Small intestine (tissue), 7 donors: ENCODE measurements around the gene TRAPPC3. TPM values are rescaled to one million over a fixed set of nuclear protein-coding genes. Genes with fewer than 3 reads are reported as not detected.

Source experiments
- DNase-seq, 2 donors: peaks; one replicate each; pipeline versions ENCODE4 v3.0.0 to v3.0.0-alpha.2; 2013
- FAIRE-seq: peaks from 2 replicates; lab custom pipeline; 2012; peaks lifted over from hg19 to GRCh38; lab: Jason Lieb, UNC
- H3K27ac ChIP-seq, 3 donors: one replicate each; pipeline ENCODE4 v1.5.1; 2013; ENCODE audit warnings: low read length in 2 of 3, mild to moderate bottlenecking in 2 of 3, control low read depth in 1 of 3, inconsistent platforms in 1 of 3, low read depth in 1 of 3, moderate library complexity in 1 of 3
- H3K27me3 ChIP-seq, 3 donors: one replicate each; pipeline ENCODE4 v1.6.1; 2013; ENCODE audit warnings: low read length in 3 of 3, inconsistent platforms in 1 of 3; ENCODE audit not compliant: control insufficient read depth in 3 of 3, insufficient read depth in 3 of 3
- H3K36me3 ChIP-seq, 3 donors: one replicate each; pipeline ENCODE4 v1.6.1; 2013; ENCODE audit warnings: low read length in 3 of 3, inconsistent platforms in 1 of 3, low read depth in 1 of 3, mild to moderate bottlenecking in 1 of 3, moderate library complexity in 1 of 3; ENCODE audit not compliant: control insufficient read depth in 3 of 3, insufficient read depth in 2 of 3
- H3K4me1 ChIP-seq, 3 donors: one replicate each; pipeline ENCODE4 v1.6.1; 2013; ENCODE audit warnings: low read length in 2 of 3, inconsistent platforms in 1 of 3, low read depth in 1 of 3, mild to moderate bottlenecking in 1 of 3, moderate library complexity in 1 of 3; ENCODE audit not compliant: control insufficient read depth in 3 of 3, insufficient read depth in 2 of 3
- H3K4me3 ChIP-seq, 3 donors: one replicate each; pipeline ENCODE4 v1.5.1; 2013; ENCODE audit warnings: low read length in 3 of 3, control low read depth in 1 of 3, inconsistent platforms in 1 of 3, low read depth in 1 of 3, mild to moderate bottlenecking in 1 of 3, moderate library complexity in 1 of 3
- H3K9me3 ChIP-seq, 2 donors: one replicate each; pipeline ENCODE4 v1.6.1; 2013; ENCODE audit warnings: low read depth in 1 of 2, low read length in 1 of 2; ENCODE audit not compliant: control insufficient read depth in 2 of 2, insufficient read depth in 1 of 2
- WGBS, 3 donors: extraction: QIAGEN DNeasy Blood & Tissue Kit; methylation state at CpG; one replicate each; pipeline ENCODE4 v1.1.7; 2013; 5-methylcytosine and 5-hydroxymethylcytosine counted together
- polyA plus RNA-seq, 4 donors: library from polyadenylated mRNA; stranded (reverse) in 3 of 4; unstranded in 1 of 4; fragments of 200-250 nt in 3 of 4; fragments of 120-200 nt in 1 of 4; gene quantifications; one replicate each; pipeline versions ENCODE4 v1.2.1 to v1.2.3, GENCODE V29; 2013
- donor health status: healthy with polysubstance abuse.
- donor health status: control.
- donor health status: control.
- donor health status: Bipolar disorder and iron deficiency.
- donor health status: healthy.

Gene TRAPPC3
- polyA plus RNA-seq, 4 donors, result 61.8 to 90.5 (median 71.6) TPM

DNA sequence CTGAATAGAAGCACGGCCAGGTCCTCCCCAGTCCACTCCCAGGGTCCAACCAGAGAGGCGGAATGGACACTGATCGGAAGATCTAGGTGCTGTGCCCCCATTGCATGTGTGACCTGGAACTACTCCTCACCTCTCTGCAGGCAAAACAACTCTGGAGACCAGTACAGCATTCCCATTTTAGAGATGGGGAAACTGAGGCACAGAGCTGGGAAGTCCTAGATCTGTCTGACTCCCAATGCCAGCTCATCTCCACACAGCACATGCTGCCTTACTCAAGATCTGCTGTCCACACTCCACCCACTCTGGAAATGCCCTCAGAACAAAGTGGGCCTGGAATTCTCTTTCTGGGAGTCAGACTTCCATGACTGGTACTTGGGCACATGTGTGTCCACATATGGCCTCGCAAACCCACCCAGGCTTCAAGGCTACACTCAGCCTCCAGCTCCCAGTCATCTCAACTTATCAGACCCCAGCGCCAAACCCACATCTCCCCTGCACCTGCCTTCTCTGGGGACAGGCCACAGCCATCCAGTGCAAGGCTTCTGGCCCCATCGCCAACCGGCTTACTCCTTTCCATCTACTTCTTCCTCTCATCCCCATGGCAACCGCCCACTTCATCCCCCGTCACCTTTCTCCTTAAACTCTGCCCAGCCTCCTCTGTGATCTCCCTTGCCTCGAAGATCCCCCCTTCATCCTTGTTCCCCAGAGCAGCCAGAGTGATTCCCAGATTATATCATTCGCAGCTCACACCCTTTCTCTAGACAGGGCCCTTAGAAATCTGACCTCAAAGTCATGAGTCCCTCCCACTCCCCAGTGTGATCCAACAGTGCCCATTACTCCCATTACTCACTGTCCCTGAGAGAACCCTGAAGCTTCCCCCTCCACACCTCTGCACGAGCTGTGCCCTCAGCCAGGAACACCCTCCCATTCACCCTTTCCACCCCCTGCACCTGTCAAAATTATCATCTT lies 26.9 kb downstream of the TRAPPC3 start:
- H3K4me3 ChIP-seq, result no peak overlapping the region
- DNase-seq (no peak), FAIRE-seq (no peak)
- WGBS, 3 donors, result 81 to 87% (median 83%) methylated on average over 12 of the region's 12 CpGs
- H3K27me3 ChIP-seq, result peaks cover 3 to 47% (median 8%) of the 10 kb centered on the region in 3 donors
- H3K36me3 ChIP-seq, result no peaks in the 10 kb centered on the region
- no peak overlapping the region for H3K27ac ChIP-seq
- H3K9me3 ChIP-seq, result no peaks in the 10 kb centered on the region
- peaks cover 0 to 4% (median 0%) of the 10 kb centered on the region in 3 donors for H3K4me1 ChIP-seq

GRCh38 chr1:36119456-36119855 lies 29.8 kb downstream of the TRAPPC3 start:
- no peak overlapping the region for H3K4me3 ChIP-seq
- no peaks in the 10 kb centered on the region for H3K9me3 ChIP-seq
- DNase-seq, result no peak
- peaks cover 1 to 30% (median 3%) of the 10 kb centered on the region in 3 donors for H3K27me3 ChIP-seq
- 74 to 76% (median 75%) methylated on average over 9 of the region's 9 CpGs for WGBS, 3 donors
- no peaks in the 10 kb centered on the region for H3K4me1 ChIP-seq
- no peak overlapping the region for H3K27ac ChIP-seq
- no peaks in the 10 kb centered on the region for H3K36me3 ChIP-seq
- no peak for FAIRE-seq

- Histone ChIP-seq H3K27ac (no peak overlapping the region), H3K36me3 (no peaks in the 10 kb centered on the region), H3K27me3 (peaks cover 0 to 21% (median 0%) of the 10 kb centered on the region in 3 donors), H3K9me3 (no peaks in the 10 kb centered on the region), H3K4me1 (no peaks in the 10 kb centered on the region), H3K4me3 (no peak overlapping the region)
- WGBS, 3 donors, result 60 to 71% (median 60%) methylated on average over 10 of the region's 10 CpGs
- no peak for DNase-seq
- no peak for FAIRE-seq
Measured at GRCh38 chr1:36118447-36119204, 30.7 kb downstream of the TRAPPC3 start.

DNA sequence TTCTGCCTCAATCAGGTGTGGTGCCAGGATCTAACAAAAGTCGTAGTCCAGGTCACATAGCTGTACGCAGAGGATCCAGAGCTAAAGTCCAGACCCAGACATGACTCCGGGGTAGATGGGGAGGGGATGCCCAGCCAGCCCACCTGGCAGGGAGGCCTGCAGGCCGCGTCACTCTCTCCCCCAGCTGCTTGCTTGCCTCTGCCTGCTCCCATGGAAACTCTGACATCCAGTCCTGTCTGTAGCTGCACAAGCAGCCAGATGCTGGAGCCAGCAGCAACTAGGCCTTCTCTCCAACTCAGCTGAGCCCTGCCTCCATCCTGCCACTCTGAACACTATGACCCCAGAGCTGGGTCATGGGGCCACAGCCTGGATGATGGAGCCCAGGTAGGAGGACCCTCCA lies 32.4 kb downstream of the TRAPPC3 start:
- no peak for FAIRE-seq
- Histone ChIP-seq H3K9me3 (no peaks in the 10 kb centered on the region), H3K36me3 (no peaks in the 10 kb centered on the region), H3K4me3 (no peak overlapping the region), H3K27ac (no peak overlapping the region), H3K4me1 (no peaks in the 10 kb centered on the region), H3K27me3 (peaks cover 0 to 5% (median 0%) of the 10 kb centered on the region in 3 donors)
- DNase-seq, result no peak
- WGBS, 3 donors, result 86 to 91% (median 87%) methylated on average over 5 of the region's 5 CpGs

- no peaks in the 10 kb centered on the region for H3K4me1 ChIP-seq
- H3K9me3 ChIP-seq, result no peaks in the 10 kb centered on the region
- FAIRE-seq (no peak), DNase-seq (no peak)
- H3K27me3 ChIP-seq, result peaks cover 0 to 3% (median 0%) of the 10 kb centered on the region in 3 donors
- no peaks in the 10 kb centered on the region for H3K36me3 ChIP-seq
- no peak overlapping the region for H3K4me3 ChIP-seq
- H3K27ac ChIP-seq, result no peak overlapping the region
- WGBS, 3 donors, result 74 to 79% (median 74%) methylated on average over 5 of the region's 5 CpGs
Measured at GRCh38 chr1:36115931-36116330, 33.4 kb downstream of the TRAPPC3 start.

DNA sequence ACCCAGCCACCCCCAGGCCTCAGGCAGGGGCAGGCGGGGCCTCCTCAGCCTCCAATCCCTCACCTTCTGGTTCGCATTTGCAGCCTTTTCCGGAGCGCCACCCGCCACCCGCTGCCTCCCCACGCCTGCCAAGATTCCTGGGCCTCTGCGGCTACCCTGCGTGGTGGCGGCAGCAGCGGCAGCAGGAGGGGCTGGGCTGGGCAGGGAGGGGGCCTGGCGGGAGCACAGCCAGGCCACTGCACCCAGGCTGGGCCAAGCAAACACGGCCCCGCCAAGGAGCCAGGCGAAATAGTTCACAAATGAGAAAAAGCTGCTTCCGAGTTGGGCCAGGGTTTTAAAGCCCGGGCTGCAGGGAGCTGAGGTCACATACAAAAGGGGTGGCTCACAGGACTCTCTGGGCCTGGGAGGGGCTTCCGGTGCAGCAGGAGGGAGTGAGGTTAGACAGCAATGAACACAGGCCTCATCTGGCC lies 34.1 kb downstream of the TRAPPC3 start:
- no peaks in the 10 kb centered on the region for H3K9me3 ChIP-seq
- no peaks in the 10 kb centered on the region for H3K36me3 ChIP-seq
- 67 to 83% (median 77%) methylated on average over 18 of the region's 18 CpGs for WGBS, 3 donors
- H3K4me3 ChIP-seq, result no peak overlapping the region
- DNase-seq (no peak), FAIRE-seq (no peak)
- no peaks in the 10 kb centered on the region for H3K4me1 ChIP-seq
- H3K27ac ChIP-seq, result no peak overlapping the region
- peaks cover 0 to 3% (median 0%) of the 10 kb centered on the region in 3 donors for H3K27me3 ChIP-seq

- no peak for FAIRE-seq
- peaks cover 0 to 3% (median 0%) of the 10 kb centered on the region in 3 donors for H3K27me3 ChIP-seq
- 64 to 78% (median 73%) methylated on average over 5 of the region's 5 CpGs for WGBS, 3 donors
- H3K4me3 ChIP-seq, result no peak overlapping the region
- no peaks in the 10 kb centered on the region for H3K4me1 ChIP-seq
- no peaks in the 10 kb centered on the region for H3K36me3 ChIP-seq
- no peak overlapping the region for H3K27ac ChIP-seq
- no peaks in the 10 kb centered on the region for H3K9me3 ChIP-seq
- DNase-seq, result no peak
Measured at GRCh38 chr1:36114371-36114770, 34.9 kb downstream of the TRAPPC3 start.

DNA sequence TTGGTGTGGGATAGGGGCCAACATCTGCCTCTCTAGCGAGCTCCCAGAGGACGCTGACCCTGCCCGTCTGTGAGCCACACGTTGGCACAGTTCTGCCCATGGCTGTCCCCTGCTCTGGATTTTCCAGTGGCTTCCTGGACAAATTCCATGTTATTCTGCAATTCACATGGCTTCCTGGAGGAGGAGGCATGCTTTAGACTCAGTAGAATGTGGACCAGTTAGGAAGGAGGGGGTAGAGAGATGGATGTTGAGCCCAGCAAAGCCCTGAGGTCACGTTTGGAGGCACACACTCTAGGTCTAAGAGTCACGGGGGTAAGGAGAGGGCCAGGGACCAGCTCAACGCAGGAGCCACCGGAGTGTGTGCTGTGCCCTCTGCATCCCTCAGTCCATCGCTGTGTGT lies 36.5 kb downstream of the TRAPPC3 start:
- no peaks in the 10 kb centered on the region for H3K4me1 ChIP-seq
- H3K27ac ChIP-seq, result no peak overlapping the region
- FAIRE-seq (no peak), DNase-seq (no peak)
- no peaks in the 10 kb centered on the region for H3K36me3 ChIP-seq
- no peak overlapping the region for H3K4me3 ChIP-seq
- no peaks in the 10 kb centered on the region for H3K27me3 ChIP-seq
- H3K9me3 ChIP-seq, result no peaks in the 10 kb centered on the region
- WGBS, 3 donors, result 82 to 87% (median 85%) methylated on average over 9 of the region's 9 CpGs
